ENCODE measurements around the gene MPRIP. TPM values are rescaled to one million over a fixed set of nuclear protein-coding genes. Genes with fewer than 3 reads are reported as not detected.

MPRIP gene
- total RNA-seq, 4 donors from 2014 or later, result 61.5 to 407 (median 103) TPM

- TF ChIP-seq POLR2A (IDR thresholded peaks at IDR 0.05) (no peak), CTCF (IDR thresholded peaks at IDR 0.05) (no peak)
- Histone ChIP-seq H3K27me3 (no peaks in the 10 kb centered on the region), H3K27ac (peak overlapping the region; percentile 13 to 45), H3K4me3 (no peak overlapping the region), H3K9me3 (no peaks in the 10 kb centered on the region), H3K36me3 (no peaks in the 10 kb centered on the region), H3K4me1 (no peaks in the 10 kb centered on the region)
- peak; percentile 74 to 78 for DNase-seq
- intact Hi-C loops (cut with DNase I; ENCODE audit: low total_unique reads), result no loop called here
These were observed 109.7 kb downstream of the MPRIP start for GRCh38 chr17:17151962-17152361.

- DNase-seq, result peak in 1 of 2 donors; percentile 38
- Histone ChIP-seq H3K4me3 (no peak overlapping the region), H3K36me3 (no peaks in the 10 kb centered on the region), H3K27me3 (no peaks in the 10 kb centered on the region), H3K4me1 (no peaks in the 10 kb centered on the region), H3K9me3 (no peaks in the 10 kb centered on the region), H3K27ac (peak overlapping the region; percentile 13 to 45)
- intact Hi-C loops (cut with DNase I; ENCODE audit: low total_unique reads), result no loop called here
- TF ChIP-seq CTCF (IDR thresholded peaks at IDR 0.05), result no peak
- TF ChIP-seq POLR2A (IDR thresholded peaks at IDR 0.05), result no peak
These were observed 110.1 kb downstream of the MPRIP start for GRCh38 chr17:17152385-17152784.

GRCh38 chr17:17153071-17153470 lies 110.8 kb downstream of the MPRIP start:
- DNase-seq, result no peak
- no peaks in the 10 kb centered on the region for H3K9me3 ChIP-seq
- no peaks in the 10 kb centered on the region for H3K27me3 ChIP-seq
- no peak overlapping the region for H3K4me3 ChIP-seq
- H3K27ac ChIP-seq, result no peak overlapping the region
- intact Hi-C loops (cut with DNase I; ENCODE audit: low total_unique reads), result no loop called here
- no peaks in the 10 kb centered on the region for H3K4me1 ChIP-seq
- H3K36me3 ChIP-seq, result no peaks in the 10 kb centered on the region
- TF ChIP-seq CTCF (IDR thresholded peaks at IDR 0.05) (no peak), POLR2A (IDR thresholded peaks at IDR 0.05) (no peak)

- intact Hi-C loops (cut with DNase I; ENCODE audit: low total_unique reads), result no loop called here
These were observed 111.5 kb downstream of the MPRIP start for GRCh38 chr17:17153709-17154108.

GRCh38 chr17:17154556-17154955 lies 112.3 kb downstream of the MPRIP start:
- Histone ChIP-seq H3K27ac (no peak overlapping the region), H3K4me1 (no peaks in the 10 kb centered on the region), H3K36me3 (no peaks in the 10 kb centered on the region), H3K27me3 (no peaks in the 10 kb centered on the region), H3K4me3 (no peak overlapping the region), H3K9me3 (no peaks in the 10 kb centered on the region)
- no peak for TF ChIP-seq CTCF (IDR thresholded peaks at IDR 0.05)
- no peak for TF ChIP-seq POLR2A (IDR thresholded peaks at IDR 0.05)
- no peak for DNase-seq
- intact Hi-C loops (cut with DNase I; ENCODE audit: low total_unique reads), result no loop called here

More at GRCh38 chr17:17153709-17154108, 111.5 kb downstream of the MPRIP start:
- H3K4me1 ChIP-seq, result no peaks in the 10 kb centered on the region
- no peak for DNase-seq
- no peak overlapping the region for H3K27ac ChIP-seq
- no peak overlapping the region for H3K4me3 ChIP-seq
- H3K36me3 ChIP-seq, result no peaks in the 10 kb centered on the region
- H3K9me3 ChIP-seq, result no peaks in the 10 kb centered on the region
- H3K27me3 ChIP-seq, result no peaks in the 10 kb centered on the region
- TF ChIP-seq CTCF (IDR thresholded peaks at IDR 0.05), result no peak
- TF ChIP-seq POLR2A (IDR thresholded peaks at IDR 0.05), result no peak
